PC-9 (cell line): ENCODE results near the gene PADI1. TPM values are rescaled to one million over a fixed set of nuclear protein-coding genes. Genes with fewer than 3 reads are reported as not detected.

Source experiments
- BruUV-seq: library from RNA; stranded (reverse); fragments of 400-500 nt; replicated peaks from 2 replicates; lab custom pipeline; 2021; lab: Mats Ljungman, UMichigan
- CTCF ChIA-PET: fragments of 300-600 bp; sonication (Branson Sonifier 250); formaldehyde crosslinking; loops from one replicate; lab custom pipeline; 2022; ENCODE audit warnings: antibody characterized with exemption; lab: Charles Lee
- POLR2A ChIA-PET: fragments of 300-600 bp; sonication (Branson Sonifier 250); formaldehyde crosslinking; loops from one replicate; lab custom pipeline; 2022; ENCODE audit warnings: antibody characterized with exemption; ENCODE audit not compliant: unreplicated experiment; lab: Charles Lee
- DNase-seq, 2 experiments: peaks; one replicate each; pipeline versions ENCODE4 v3.0.0 to v3.0.0-alpha.2; 2015 to 2022; ENCODE audit warnings: mixed read lengths in 1 of 2
- H2AFZ ChIP-seq: fragments of 200-600 bp; sonication (generic); 2 replicates; pipeline ENCODE4 v1.8.1; 2017; ENCODE audit warnings: antibody characterized with exemption
- H3F3A ChIP-seq: fragments of 200-600 bp; sonication (generic); 2 replicates; pipeline ENCODE4 v1.8.1; 2017; ENCODE audit warnings: antibody characterized with exemption, mild to moderate bottlenecking, low read depth; ENCODE audit not compliant: insufficient read depth
- H3K27ac ChIP-seq: fragments of 200-600 bp; sonication (generic); 2 replicates; pipeline ENCODE4 v1.6.1; 2016; ENCODE audit warnings: mixed run types
- H3K27me3 ChIP-seq: fragments of 200-600 bp; sonication (generic); 2 replicates; pipeline ENCODE4 v1.6.1; 2016; ENCODE audit warnings: low read depth, mixed run types; ENCODE audit not compliant: insufficient read depth
- H3K36me3 ChIP-seq: fragments of 200-600 bp; sonication (generic); 2 replicates; pipeline ENCODE4 v1.6.1; 2016; ENCODE audit warnings: low read depth, mixed run types
- H3K4me1 ChIP-seq: fragments of 200-600 bp; sonication (generic); replicated peaks from 2 replicates; pipeline ENCODE4 v1.6.1; 2016; ENCODE audit warnings: mixed run types; ENCODE audit not compliant: insufficient read depth
- H3K4me2 ChIP-seq: fragments of 200-600 bp; sonication (generic); 2 replicates; pipeline ENCODE4 v1.6.1; 2017; ENCODE audit warnings: mixed run types
- H3K4me3 ChIP-seq: fragments of 200-600 bp; sonication (generic); 2 replicates; pipeline ENCODE4 v1.6.1; 2016; ENCODE audit warnings: mixed run types
- H3K79me2 ChIP-seq: fragments of 200-600 bp; sonication (generic); 2 replicates; pipeline ENCODE4 v1.6.1; 2017; ENCODE audit warnings: low read depth, mixed run types
- H3K9me2 ChIP-seq: fragments of 200-600 bp; sonication (generic); 2 replicates; pipeline ENCODE4 v1.8.1; 2017; ENCODE audit warnings: mild to moderate bottlenecking; ENCODE audit not compliant: insufficient read depth
- H3K9me3 ChIP-seq: fragments of 200-600 bp; sonication (generic); 2 replicates; pipeline ENCODE4 v1.8.1; 2016; ENCODE audit warnings: low read depth; ENCODE audit not compliant: insufficient read depth
- H4K20me1 ChIP-seq: fragments of 200-600 bp; sonication (generic); 2 replicates; pipeline ENCODE4 v1.8.1; 2017; ENCODE audit not compliant: insufficient read depth
- EZH2 ChIP-seq: fragments of 200-600 bp; sonication (generic); IDR thresholded peaks from 2 replicates; pipeline ENCODE4 v1.8.0; 2017; ENCODE audit warnings: antibody characterized with exemption, low read depth
- intact Hi-C: fragments of 100-400 bp; cut with micrococcal nuclease; formaldehyde crosslinking; loops from one replicate; pipeline ENCODE4 v1.10.0; 2022; ENCODE audit not compliant: unreplicated experiment
- total RNA-seq: library from RNA; stranded (reverse); gene quantifications from 2 replicates; pipeline ENCODE4 v1.2.3, GENCODE V29; 2021
- TF ChIP-seq, protein P1 (sequence below): fragments of 200-600 bp; sonication (generic); conservative IDR thresholded peaks from 2 replicates; pipeline ENCODE4 v1.6.1; 2017; ENCODE audit warnings: mixed run types, antibody characterized with exemption, mild to moderate bottlenecking, moderate library complexity

The PADI1 gene
- total RNA-seq, 1 experiment from 2014 or later = 28.3 TPM

GRCh38 chr1:17173217-17173616, 31.7 kb upstream of the PADI1 start:
- no peaks in the 10 kb centered on the region for H4K20me1 ChIP-seq
- H3K9me2 ChIP-seq = no peaks in the 10 kb centered on the region
- no peak overlapping the region for H3K4me3 ChIP-seq
- no peaks in the 10 kb centered on the region for H3K27me3 ChIP-seq
- peaks cover 18% of the 10 kb centered on the region for H3K4me1 ChIP-seq
- H3K27ac ChIP-seq = no peak overlapping the region
- intact Hi-C loops = no loop called here
- no peaks in the 10 kb centered on the region for H3K79me2 ChIP-seq
- no peaks in the 10 kb centered on the region for H3K36me3 ChIP-seq
- DNase-seq = no peak
- ChIA-PET CTCF (no interaction called here), POLR2A (no interaction called here)
- BruUV-seq = no TSS peak
- H3F3A ChIP-seq = peaks cover 16% of the 10 kb centered on the region
- H3K9me3 ChIP-seq = no peaks in the 10 kb centered on the region
- no peak overlapping the region for H2AFZ ChIP-seq
- H3K4me2 ChIP-seq = no peak overlapping the region
- no peak for TF ChIP-seq EZH2
- TF ChIP-seq, protein P1, sequence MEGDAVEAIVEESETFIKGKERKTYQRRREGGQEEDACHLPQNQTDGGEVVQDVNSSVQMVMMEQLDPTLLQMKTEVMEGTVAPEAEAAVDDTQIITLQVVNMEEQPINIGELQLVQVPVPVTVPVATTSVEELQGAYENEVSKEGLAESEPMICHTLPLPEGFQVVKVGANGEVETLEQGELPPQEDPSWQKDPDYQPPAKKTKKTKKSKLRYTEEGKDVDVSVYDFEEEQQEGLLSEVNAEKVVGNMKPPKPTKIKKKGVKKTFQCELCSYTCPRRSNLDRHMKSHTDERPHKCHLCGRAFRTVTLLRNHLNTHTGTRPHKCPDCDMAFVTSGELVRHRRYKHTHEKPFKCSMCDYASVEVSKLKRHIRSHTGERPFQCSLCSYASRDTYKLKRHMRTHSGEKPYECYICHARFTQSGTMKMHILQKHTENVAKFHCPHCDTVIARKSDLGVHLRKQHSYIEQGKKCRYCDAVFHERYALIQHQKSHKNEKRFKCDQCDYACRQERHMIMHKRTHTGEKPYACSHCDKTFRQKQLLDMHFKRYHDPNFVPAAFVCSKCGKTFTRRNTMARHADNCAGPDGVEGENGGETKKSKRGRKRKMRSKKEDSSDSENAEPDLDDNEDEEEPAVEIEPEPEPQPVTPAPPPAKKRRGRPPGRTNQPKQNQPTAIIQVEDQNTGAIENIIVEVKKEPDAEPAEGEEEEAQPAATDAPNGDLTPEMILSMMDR = no peak

DNA sequence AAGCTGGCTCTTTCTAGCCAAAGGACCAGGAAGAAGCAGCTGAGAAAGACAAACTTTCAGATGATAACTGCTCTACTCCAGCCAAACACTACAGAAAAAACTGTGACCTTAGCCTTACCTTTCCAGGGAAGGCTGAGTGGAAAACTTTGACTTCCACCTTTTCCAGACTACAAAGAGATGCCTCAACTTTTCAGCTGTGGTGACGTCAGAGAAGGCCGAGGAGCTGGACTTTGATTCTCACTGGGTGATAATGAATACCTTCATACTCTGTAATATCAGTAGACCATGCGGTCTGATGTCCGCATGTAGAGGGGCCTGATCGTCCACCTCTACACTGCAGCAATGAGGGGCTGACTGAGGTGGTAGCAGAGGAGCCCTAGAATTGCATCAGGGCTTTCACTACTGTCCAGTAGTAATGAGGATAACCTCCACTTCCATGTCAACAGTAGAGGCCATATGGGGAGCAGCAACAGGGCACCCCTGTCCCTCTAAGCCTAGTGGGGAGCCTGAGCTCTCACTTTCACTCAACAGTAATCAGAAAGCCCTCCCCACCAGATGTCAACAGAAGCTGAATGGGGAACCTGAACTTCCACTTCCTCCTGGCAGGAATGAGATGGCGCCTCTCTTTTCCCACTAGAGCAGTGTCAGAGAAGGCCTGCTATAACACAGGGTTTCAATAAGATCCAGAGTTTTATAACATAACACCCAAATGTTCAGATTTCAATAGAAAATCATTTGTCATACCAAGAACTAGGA, 28.4 kb upstream of the PADI1 start:
- CTCF ChIA-PET = no interaction called here
- no peak overlapping the region for H3K4me2 ChIP-seq
- no peak overlapping the region for H3K4me3 ChIP-seq
- peaks cover 4% of the 10 kb centered on the region; the same call in 1 of the 2 replicates for H3K4me1 ChIP-seq
- H3K27ac ChIP-seq = no peak overlapping the region
- H3K36me3 ChIP-seq = no peaks in the 10 kb centered on the region
- no peaks in the 10 kb centered on the region for H3K79me2 ChIP-seq
- intact Hi-C loops = no loop called here
- no peaks in the 10 kb centered on the region for H3K9me3 ChIP-seq
- H3K9me2 ChIP-seq = no peaks in the 10 kb centered on the region
- BruUV-seq = no TSS peak
- TF ChIP-seq, protein P1 = no peak
- no peak for TF ChIP-seq EZH2
- POLR2A ChIA-PET = no interaction called here
- no peak for DNase-seq
- H3F3A ChIP-seq = no peaks in the 10 kb centered on the region
- H3K27me3 ChIP-seq = no peaks in the 10 kb centered on the region
- H2AFZ ChIP-seq = no peak overlapping the region
- H4K20me1 ChIP-seq = no peaks in the 10 kb centered on the region

DNA sequence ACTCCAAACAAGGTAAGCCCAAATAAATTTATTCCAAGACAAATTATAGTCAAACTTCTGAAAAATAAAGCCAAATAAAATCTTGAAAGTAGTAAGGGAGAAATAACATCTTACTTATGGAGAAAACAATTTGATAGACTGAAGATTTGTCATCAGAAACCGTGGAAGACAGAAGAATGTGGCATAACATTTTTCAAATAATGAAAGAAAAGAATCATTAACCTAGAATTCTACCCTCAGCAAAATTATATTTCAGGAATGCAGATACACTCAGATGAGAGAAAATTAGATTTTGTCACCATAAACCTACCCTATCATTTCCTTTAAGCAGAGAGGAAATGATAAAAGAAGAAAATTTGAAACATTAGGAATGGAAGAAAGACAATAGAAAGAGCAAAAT, 27.3 kb upstream of the PADI1 start:
- no peaks in the 10 kb centered on the region for H3K9me2 ChIP-seq
- intact Hi-C loops = no loop called here
- no peaks in the 10 kb centered on the region for H4K20me1 ChIP-seq
- TF ChIP-seq, protein P1 = no peak
- no peaks in the 10 kb centered on the region for H3K79me2 ChIP-seq
- no peak overlapping the region for H2AFZ ChIP-seq
- CTCF ChIA-PET = no interaction called here
- no peak overlapping the region for H3K4me2 ChIP-seq
- peaks cover 4% of the 10 kb centered on the region; the same call in 1 of the 2 replicates for H3K4me1 ChIP-seq
- POLR2A ChIA-PET = no interaction called here
- no peak for DNase-seq
- no TSS peak for BruUV-seq
- H3K9me3 ChIP-seq = no peaks in the 10 kb centered on the region
- H3K27me3 ChIP-seq = no peaks in the 10 kb centered on the region
- H3K27ac ChIP-seq = no peak overlapping the region
- H3F3A ChIP-seq = no peaks in the 10 kb centered on the region
- no peaks in the 10 kb centered on the region for H3K36me3 ChIP-seq
- no peak overlapping the region for H3K4me3 ChIP-seq
